BJ (cell line): ENCODE measurements around the gene MMP23B. TPM values are rescaled to one million over a fixed set of nuclear protein-coding genes. Genes with fewer than 3 reads are reported as not detected.
A peak's percentile ranks its signal among the peaks of the same experiment; 100 is the strongest.

ENCODE experiments used
- CTCF ChIA-PET: fragments of 350-600 bp; formaldehyde crosslinking; extraction: SDS; loops from one replicate; lab custom pipeline; 2021; ENCODE audit warnings: antibody characterized with exemption, inconsistent platforms; lab: Yijun Ruan, JAX
- POLR2A ChIA-PET: fragments of 300-600 bp; sonication (Branson Sonifier 250); formaldehyde crosslinking; extraction: SDS; loops from one replicate; lab custom pipeline; 2021; ENCODE audit warnings: antibody characterized with exemption; lab: Charles Lee
- DNase-seq: peaks from one replicate; pipeline ENCODE4 v3.0.0-alpha.2; 2011; ENCODE audit warnings: low read depth
- H3K27me3 ChIP-seq: 2 replicates; pipeline ENCODE4 v1.6.0; 2011; ENCODE audit warnings: low read length; ENCODE audit not compliant: control insufficient read depth, insufficient read depth
- H3K36me3 ChIP-seq: 2 replicates; pipeline ENCODE4 v1.5.1; 2011; ENCODE audit warnings: low read length; ENCODE audit not compliant: control insufficient read depth, insufficient read depth
- H3K4me3 ChIP-seq: 2 replicates; pipeline ENCODE4 v1.5.1; 2011; ENCODE audit warnings: low read depth, mild to moderate bottlenecking, control low read depth, low read length
- CTCF ChIP-seq: IDR thresholded peaks from 2 replicates; pipeline ENCODE4 v1.5.1; 2011; ENCODE audit warnings: low read depth, mild to moderate bottlenecking, control low read depth, inconsistent platforms, low read length, moderate library complexity; ENCODE audit not compliant: insufficient read depth
- polyA plus RNA-seq: library from polyadenylated mRNA; depleted of rRNA; stranded (reverse); fragments of >200 nt; gene quantifications from 2 replicates; pipeline ENCODE4 v1.2.3, GENCODE V29; 2011

MMP23B gene
- polyA plus RNA-seq, 1 experiment: 5.7 TPM

GRCh38 chr1:1617925-1618324 lies 14.0 kb upstream of the MMP23B start:
- Histone ChIP-seq H3K4me3 (no peak overlapping the region), H3K36me3 (peaks cover 11% of the 10 kb centered on the region), H3K27me3 (no peaks in the 10 kb centered on the region)
- no peak for TF ChIP-seq CTCF
- DNase-seq: no peak
- ChIA-PET POLR2A (no interaction called here), CTCF (no interaction called here)

GRCh38 chr1:1618396-1619068 lies 13.4 kb upstream of the MMP23B start:
- no peak for TF ChIP-seq CTCF
- no peaks in the 10 kb centered on the region for H3K27me3 ChIP-seq
- H3K36me3 ChIP-seq: peaks cover 11% of the 10 kb centered on the region
- ChIA-PET POLR2A (no interaction called here), CTCF (no interaction called here)
- DNase-seq: no peak
- no peak overlapping the region for H3K4me3 ChIP-seq

- no peaks in the 10 kb centered on the region for H3K27me3 ChIP-seq
- TF ChIP-seq CTCF: peak; percentile 18; the same call in 1 of the 2 replicates
- ChIA-PET POLR2A (no interaction called here), CTCF (interaction anchor here (0.6 to 1.0 kb wide), 2 partner anchors 32 to 47 kb away, joined by 3 read pairs; no protein-coding TSS in a partner anchor)
- no peak overlapping the region for H3K4me3 ChIP-seq
- H3K36me3 ChIP-seq: peaks cover 11% of the 10 kb centered on the region
- no peak for DNase-seq
Observed at GRCh38 chr1:1619917-1620361, 12.0 kb upstream of the MMP23B start.

GRCh38 chr1:1620433-1621139 lies 11.4 kb upstream of the MMP23B start:
- no peak for TF ChIP-seq CTCF
- peaks cover 11% of the 10 kb centered on the region for H3K36me3 ChIP-seq
- CTCF ChIA-PET: interaction anchor here (1.0 to 1.5 kb wide), 2 partner anchors 10 to 32 kb away, joined by 3 to 4 read pairs; no protein-coding TSS in a partner anchor
- DNase-seq: no peak
- no peak overlapping the region for H3K4me3 ChIP-seq
- no peaks in the 10 kb centered on the region for H3K27me3 ChIP-seq
- POLR2A ChIA-PET: no interaction called here
